Stimulated activated CD4-positive, alpha-beta T cell treated with anti-CD3 and anti-CD28 coated beads, TNF-alpha, amount 100 ng/mL, for 48 hours (primary cell): ENCODE data around the gene NLGN1.

Experiments
- DNase-seq, 3 donors: peaks; one replicate each; pipeline ENCODE4 v3.0.0-alpha.2; 2020; ENCODE audit warnings: low read depth in 3 of 3

NLGN1 gene

GRCh38 chr3:174275336-174275735 lies 877.8 kb downstream of the NLGN1 start:
- no peak for DNase-seq

- no peak for DNase-seq
These were observed 879.3 kb downstream of the NLGN1 start for GRCh38 chr3:174276826-174277225.

- no peak for DNase-seq
These were observed 880.5 kb downstream of the NLGN1 start for GRCh38 chr3:174278094-174278493.

GRCh38 chr3:174280186-174280585 lies 882.6 kb downstream of the NLGN1 start:
- DNase-seq, result no peak

- no peak for DNase-seq
These were observed 887.8 kb downstream of the NLGN1 start for GRCh38 chr3:174285242-174285864.

- DNase-seq, result no peak
These were observed 890.2 kb downstream of the NLGN1 start for GRCh38 chr3:174287705-174288104.

- no peak for DNase-seq
These were observed 897.1 kb downstream of the NLGN1 start for GRCh38 chr3:174294616-174295015.

- no peak for DNase-seq
These were observed 898.0 kb downstream of the NLGN1 start for GRCh38 chr3:174295306-174296092.

- no peak for DNase-seq
These were observed 905.3 kb downstream of the NLGN1 start for GRCh38 chr3:174302746-174303315.

GRCh38 chr3:174303907-174304560 lies 906.5 kb downstream of the NLGN1 start:
- no peak for DNase-seq

- DNase-seq, result no peak
These were observed 911.2 kb downstream of the NLGN1 start for GRCh38 chr3:174308736-174309135.

- no peak for DNase-seq
These were observed 913.0 kb downstream of the NLGN1 start for GRCh38 chr3:174310475-174310983.

- DNase-seq, result no peak
These were observed 917.7 kb downstream of the NLGN1 start for GRCh38 chr3:174315225-174315624.

- no peak for DNase-seq
These were observed 919.5 kb downstream of the NLGN1 start for GRCh38 chr3:174317005-174317404.

GRCh38 chr3:174318181-174318580 lies 920.6 kb downstream of the NLGN1 start:
- no peak for DNase-seq

- no peak for DNase-seq
These were observed 924.0 kb downstream of the NLGN1 start for GRCh38 chr3:174321548-174321947.

GRCh38 chr3:174322789-174323188 lies 925.2 kb downstream of the NLGN1 start:
- DNase-seq, result no peak

- DNase-seq, result no peak
These were observed 927.6 kb downstream of the NLGN1 start for GRCh38 chr3:174325171-174325570.

- no peak for DNase-seq
These were observed 928.5 kb downstream of the NLGN1 start for GRCh38 chr3:174325834-174326700.

- DNase-seq, result no peak
These were observed 931.8 kb downstream of the NLGN1 start for GRCh38 chr3:174329321-174329720.

- DNase-seq, result no peak
These were observed 932.8 kb downstream of the NLGN1 start for GRCh38 chr3:174330303-174330702.
